GM23248 (cell line): ENCODE data around the gene PSMB5.

Experiments used
- EZH2 ChIP-seq: fragments of 200-600 bp; sonication (generic); IDR thresholded peaks from 2 replicates; pipeline ENCODE4 v1.6.1; 2018; ENCODE audit warnings: antibody characterized with exemption, mild to moderate bottlenecking; ENCODE audit not compliant: insufficient read depth, poor library complexity, severe bottlenecking
- EZH2phosphoT487 ChIP-seq: fragments of 200-600 bp; sonication (generic); IDR thresholded peaks from 2 replicates; pipeline ENCODE4 v1.6.1; 2018; ENCODE audit warnings: antibody characterized with exemption, moderate library complexity, mild to moderate bottlenecking, low read depth; ENCODE audit not compliant: insufficient read depth

GRCh38 chr14:23025151-23025814 lies 9.4 kb downstream of the PSMB5 start:
- TF ChIP-seq EZH2 = no peak
- TF ChIP-seq EZH2phosphoT487 = no peak
